Measurements from ENCODE around the gene USO1.
A peak's percentile ranks its signal among the peaks of the same experiment; 100 is the strongest.
"Not testable (repeated sequence)": the region's sequence is repeated elsewhere in the genome, so short reads cannot be mapped to it uniquely, and the experiment has no call there.

Gene USO1

DNA sequence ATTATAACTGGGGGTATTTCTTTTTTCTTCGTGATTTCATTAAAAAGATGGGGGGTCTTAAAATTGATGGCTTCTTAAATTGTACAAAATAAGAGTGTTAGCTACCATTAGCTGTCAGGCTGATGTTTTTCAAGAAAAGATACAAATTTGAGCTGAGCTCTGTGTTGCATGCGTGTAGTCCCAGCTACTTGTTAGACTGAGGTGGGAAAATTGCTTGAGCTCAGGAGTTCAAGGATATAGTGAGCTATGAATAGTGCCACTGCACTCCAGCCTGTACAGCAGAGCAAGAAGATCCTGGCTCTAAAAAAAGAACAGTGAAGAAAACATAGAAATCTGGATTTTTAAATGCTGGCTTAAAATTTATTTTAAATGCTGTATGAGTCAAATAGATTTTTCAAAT, 13.0 kb downstream of the USO1 start:
- in situ Hi-C loops (cut with HindIII; ENCODE audit: low pct_ligation_motif_present, low pct_unique_long_range_greater_than_20kb, low sequenced_read_pairs), result no loop called here

DNA sequence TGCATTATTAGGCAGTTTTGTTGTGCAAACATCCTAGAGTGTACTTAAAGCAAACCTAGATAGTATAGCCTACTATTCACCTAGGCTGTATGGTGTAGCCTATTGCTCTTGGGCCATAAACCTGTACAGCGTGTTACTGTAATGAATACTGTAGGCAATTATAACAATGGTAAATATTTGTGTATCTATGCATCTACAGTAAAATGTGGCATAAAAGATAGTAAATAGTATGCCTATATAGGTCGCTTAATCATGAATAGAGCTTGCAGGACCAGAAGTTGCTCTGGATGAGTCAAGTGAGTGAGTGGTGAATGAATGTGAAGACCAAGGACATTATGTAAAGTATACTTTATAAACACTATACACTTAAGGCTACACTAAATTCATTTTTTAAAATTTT, 16.6 kb downstream of the USO1 start:
- no peak for DNase-seq
- in situ Hi-C loops (cut with HindIII; ENCODE audit: low pct_ligation_motif_present, low pct_unique_long_range_greater_than_20kb, low sequenced_read_pairs), result no loop called here

More for the DNA sequence above, 13.0 kb downstream of the USO1 start:
- DNase-seq, result no peak

DNA sequence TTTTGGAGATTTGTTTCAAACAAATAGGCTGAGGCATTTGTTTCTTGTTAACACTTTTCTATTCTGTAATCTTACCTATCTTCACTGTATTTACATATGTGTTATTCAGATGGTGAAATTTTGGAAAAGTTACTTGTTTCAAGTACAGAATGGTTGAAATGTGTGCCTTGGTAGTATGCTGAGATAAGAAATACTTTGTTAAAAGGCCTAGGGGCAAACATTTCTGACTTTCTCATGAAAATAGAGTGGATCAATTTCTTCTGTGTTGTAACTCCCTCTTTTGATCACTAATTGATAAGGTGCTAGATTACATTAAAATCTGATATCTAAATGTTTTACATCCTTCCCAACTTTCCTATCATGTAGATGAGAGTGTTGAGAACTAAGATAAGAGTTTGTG, 18.1 kb downstream of the USO1 start:
- no peak for DNase-seq
- in situ Hi-C loops (cut with HindIII; ENCODE audit: low pct_ligation_motif_present, low pct_unique_long_range_greater_than_20kb, low sequenced_read_pairs), result no loop called here

DNA sequence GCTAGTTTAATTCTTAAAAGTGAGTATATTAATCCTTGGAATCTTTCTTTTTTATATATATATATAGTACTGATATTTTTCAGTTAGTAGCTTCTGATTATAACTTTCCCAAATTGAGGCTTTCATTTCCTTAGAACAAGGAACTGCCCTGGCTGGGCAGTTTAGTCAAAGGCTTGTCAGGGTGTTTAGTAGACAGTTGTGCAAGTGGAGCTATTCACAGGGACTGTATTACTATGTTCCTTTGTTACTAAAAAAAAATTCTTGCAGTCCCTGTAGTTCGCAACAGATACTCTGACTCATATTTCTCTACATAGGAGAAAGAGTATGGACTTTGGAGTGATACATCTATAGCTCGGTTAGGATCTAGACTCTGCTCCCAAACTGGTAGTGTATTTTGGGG, 20.8 kb downstream of the USO1 start:
- no peak for DNase-seq
- in situ Hi-C loops (cut with HindIII; ENCODE audit: low pct_ligation_motif_present, low pct_unique_long_range_greater_than_20kb, low sequenced_read_pairs), result no loop called here

- DNase-seq, result no peak
- in situ Hi-C loops (cut with HindIII; ENCODE audit: low pct_ligation_motif_present, low pct_unique_long_range_greater_than_20kb, low sequenced_read_pairs), result no loop called here
These were observed 21.4 kb downstream of the USO1 start for GRCh38 chr4:75745721-75746199.

DNA sequence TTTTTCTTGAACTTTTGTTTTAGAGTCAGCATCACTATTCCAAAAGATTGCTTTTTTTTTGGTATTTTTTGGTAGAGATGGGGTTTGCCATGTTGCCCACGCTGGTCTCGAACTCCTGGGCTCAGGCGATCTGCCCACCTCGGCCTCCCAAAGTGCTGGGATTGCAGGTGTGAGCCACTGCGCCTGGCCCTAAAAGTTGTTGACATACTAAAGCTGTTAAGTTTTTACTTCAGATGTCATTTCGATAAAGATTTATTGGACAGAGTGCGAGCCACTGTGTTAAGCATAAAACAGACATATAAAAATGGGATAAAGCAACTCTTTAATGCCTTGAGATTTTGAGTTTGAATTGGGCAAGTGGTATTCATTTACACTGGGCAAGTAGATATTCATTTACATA, 28.3 kb downstream of the USO1 start:
- no peak for DNase-seq
- in situ Hi-C loops (cut with HindIII; ENCODE audit: low pct_ligation_motif_present, low pct_unique_long_range_greater_than_20kb, low sequenced_read_pairs), result no loop called here

DNA sequence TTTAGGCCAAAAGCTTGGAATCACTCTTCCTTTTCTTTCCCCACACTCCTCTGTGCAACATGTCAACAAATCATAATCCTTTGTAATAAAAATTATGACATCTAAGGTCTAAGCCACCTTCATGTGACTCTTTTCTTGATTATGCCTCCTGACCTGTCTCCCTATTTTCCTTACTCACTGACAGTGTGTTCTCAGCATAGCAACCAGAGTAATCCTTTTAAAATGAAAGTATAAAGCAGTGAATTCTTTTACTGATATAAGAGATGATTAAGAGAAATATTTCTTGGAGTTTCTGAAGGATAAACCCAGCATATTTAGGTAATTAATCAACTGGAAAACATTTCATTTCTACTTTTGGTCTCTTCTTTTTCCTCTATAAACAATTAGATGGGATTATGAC, 44.7 kb downstream of the USO1 start:
- in situ Hi-C loops (cut with HindIII; ENCODE audit: low pct_ligation_motif_present, low pct_unique_long_range_greater_than_20kb, low sequenced_read_pairs), result no loop called here
- no peak for DNase-seq

GRCh38 chr4:75771607-75772006, 47.2 kb downstream of the USO1 start:
- in situ Hi-C loops (cut with HindIII; ENCODE audit: low pct_ligation_motif_present, low pct_unique_long_range_greater_than_20kb, low sequenced_read_pairs), result no loop called here
- no peak for DNase-seq

DNA sequence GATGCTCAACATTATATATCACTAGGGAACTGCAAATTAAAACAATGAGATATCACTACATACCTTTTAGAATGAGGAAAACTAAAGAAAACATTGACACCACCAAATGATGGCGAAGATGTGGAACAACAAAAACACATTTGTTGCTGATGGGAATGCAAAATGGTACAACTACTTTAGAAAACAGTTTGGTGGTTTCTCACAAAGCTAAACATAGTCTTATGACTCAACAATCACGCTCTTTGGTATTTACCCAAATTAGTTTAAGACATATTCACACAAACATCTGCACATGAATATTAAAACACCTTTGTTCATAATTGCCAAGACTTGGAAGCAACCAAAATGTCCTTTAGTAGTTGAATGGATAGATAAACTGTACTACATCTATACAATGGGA, 53.2 kb downstream of the USO1 start:
- in situ Hi-C loops (cut with HindIII; ENCODE audit: low pct_ligation_motif_present, low pct_unique_long_range_greater_than_20kb, low sequenced_read_pairs), result no loop called here
- DNase-seq, result no peak

DNA sequence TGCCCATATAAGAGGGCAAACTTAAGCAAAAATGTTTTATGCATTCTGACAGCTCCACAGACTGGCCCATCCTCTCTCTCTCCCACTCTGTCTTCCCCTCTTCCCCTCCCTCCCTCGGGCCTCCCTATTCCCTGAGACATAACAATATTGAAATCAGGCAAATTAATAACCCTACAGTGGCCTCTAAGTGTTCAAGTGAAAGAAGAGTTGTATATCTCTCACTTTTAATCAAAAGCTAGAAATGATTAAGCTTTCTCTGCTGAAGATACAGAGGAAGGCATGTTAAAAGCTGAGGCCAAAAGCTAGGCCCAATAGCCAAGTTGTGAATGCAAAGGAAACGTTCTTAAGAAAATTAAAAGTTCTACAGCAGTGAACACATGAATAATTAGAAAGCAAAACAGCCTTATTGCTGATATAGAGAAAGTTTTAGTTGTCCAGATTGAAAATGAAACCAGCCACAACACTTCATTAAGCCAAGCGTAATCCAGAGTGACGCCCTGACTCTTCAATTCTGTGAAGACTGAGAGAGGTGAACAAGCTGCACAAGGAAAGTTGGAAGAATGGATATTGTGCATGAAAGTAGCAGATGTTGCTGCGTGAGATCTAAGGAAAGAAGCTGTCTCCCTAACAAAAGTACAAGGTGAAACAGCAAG, 54.9 kb downstream of the USO1 start:
- no peak for DNase-seq
- in situ Hi-C loops (cut with HindIII; ENCODE audit: low pct_ligation_motif_present, low pct_unique_long_range_greater_than_20kb, low sequenced_read_pairs), result no loop called here

- in situ Hi-C loops (cut with HindIII; ENCODE audit: low pct_ligation_motif_present, low pct_unique_long_range_greater_than_20kb, low sequenced_read_pairs), result no loop called here
- DNase-seq, result no peak
These were observed 56.9 kb downstream of the USO1 start for GRCh38 chr4:75781305-75781704.

GRCh38 chr4:75786526-75786925, 62.1 kb downstream of the USO1 start:
- in situ Hi-C loops (cut with HindIII; ENCODE audit: low pct_ligation_motif_present, low pct_unique_long_range_greater_than_20kb, low sequenced_read_pairs), result no loop called here

GRCh38 chr4:75786938-75787337, 62.6 kb downstream of the USO1 start:
- peak; percentile 13 for DNase-seq
- in situ Hi-C loops (cut with HindIII; ENCODE audit: low pct_ligation_motif_present, low pct_unique_long_range_greater_than_20kb, low sequenced_read_pairs), result no loop called here

More at GRCh38 chr4:75786526-75786925, 62.1 kb downstream of the USO1 start:
- DNase-seq, result peak; percentile 59

DNA sequence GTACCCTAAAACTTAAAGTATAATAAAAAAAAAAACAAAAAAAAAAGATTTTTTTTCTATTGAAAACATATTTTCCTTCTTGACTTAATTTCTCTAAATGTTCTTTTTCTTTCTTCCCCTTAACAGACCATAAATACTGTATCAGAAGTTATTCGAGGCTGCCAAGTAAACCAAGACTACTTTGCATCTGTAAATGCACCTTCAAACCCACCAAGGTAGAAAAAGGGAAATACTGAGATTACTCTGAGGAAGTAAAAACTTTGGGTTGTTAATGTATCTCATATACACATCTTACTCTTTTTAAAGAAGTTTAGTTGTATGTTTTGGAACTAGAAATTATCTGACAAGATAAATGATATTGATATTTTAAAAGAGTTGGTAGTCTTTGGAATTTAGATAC, 65.6 kb downstream of the USO1 start:
- no peak for DNase-seq

DNA sequence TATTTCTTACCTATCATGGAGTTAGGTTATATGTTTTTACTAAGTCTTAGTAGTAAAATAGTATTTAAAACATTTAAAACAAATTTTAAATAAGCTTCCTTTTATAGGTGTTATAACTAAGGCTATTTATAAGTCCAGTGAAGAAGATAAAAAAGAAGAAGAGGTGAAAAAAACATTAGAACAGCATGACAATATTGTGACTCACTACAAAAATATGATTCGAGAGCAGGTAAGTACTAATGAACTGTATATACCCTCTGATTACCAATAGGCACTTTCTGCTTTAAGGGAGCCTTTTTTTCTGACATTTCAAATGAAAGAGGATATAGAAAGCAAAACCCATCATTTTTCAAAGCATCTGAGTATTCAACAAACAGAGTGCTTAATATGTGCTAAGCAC, 76.6 kb downstream of the USO1 start:
- DNase-seq, result no peak
- in situ Hi-C loops (cut with HindIII; ENCODE audit: low pct_ligation_motif_present, low pct_unique_long_range_greater_than_20kb, low sequenced_read_pairs), result no loop called here

More for the DNA sequence above, 65.6 kb downstream of the USO1 start:
- in situ Hi-C loops (cut with HindIII; ENCODE audit: low pct_ligation_motif_present, low pct_unique_long_range_greater_than_20kb, low sequenced_read_pairs), result no loop called here

DNA sequence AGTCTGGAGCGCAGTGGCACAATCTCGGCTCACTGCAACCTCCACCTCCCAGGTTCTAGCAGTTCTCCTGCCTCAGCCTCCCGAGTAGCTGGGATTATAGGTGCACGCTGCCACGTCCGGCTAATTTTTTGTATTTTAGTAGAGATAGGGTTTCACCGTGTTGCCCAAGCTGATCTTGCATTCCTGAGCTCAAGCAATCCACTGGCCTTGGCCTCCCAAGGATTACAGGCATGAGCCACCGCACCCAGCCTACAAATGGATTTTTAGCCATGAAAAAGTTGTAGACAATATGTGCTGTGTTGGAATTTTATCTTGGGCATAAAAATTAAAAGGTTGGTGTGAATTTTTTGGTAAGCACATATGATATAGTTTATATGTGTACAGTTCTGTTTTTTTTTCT, 81.7 kb downstream of the USO1 start:
- DNase-seq; in situ Hi-C loops (cut with HindIII; ENCODE audit: low pct_ligation_motif_present, low pct_unique_long_range_greater_than_20kb, low sequenced_read_pairs): not testable (repeated sequence)

DNA sequence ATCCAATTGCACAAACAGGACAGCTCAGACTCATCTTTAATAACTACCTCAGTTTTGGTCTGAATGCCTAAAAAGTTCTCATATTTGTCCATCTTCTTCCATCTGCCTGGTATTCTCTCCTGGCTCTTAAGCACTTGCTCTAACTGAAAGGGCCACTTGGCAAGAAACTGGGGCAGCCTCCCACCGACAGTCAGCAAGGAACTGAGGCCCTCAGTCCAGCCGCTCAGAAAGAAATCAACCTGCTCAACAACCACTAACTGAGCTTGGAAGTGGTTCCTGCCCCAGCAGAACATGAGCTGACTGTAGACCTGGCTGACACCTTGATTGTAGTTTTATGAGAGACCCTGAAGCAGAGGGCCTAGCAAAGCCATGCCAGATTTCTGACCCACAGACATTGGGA, 93.5 kb downstream of the USO1 start:
- in situ Hi-C loops (cut with HindIII; ENCODE audit: low pct_ligation_motif_present, low pct_unique_long_range_greater_than_20kb, low sequenced_read_pairs), result no loop called here
- no peak for DNase-seq

GRCh38 chr4:75819121-75819520, 94.7 kb downstream of the USO1 start:
- DNase-seq, result no peak
- in situ Hi-C loops (cut with HindIII; ENCODE audit: low pct_ligation_motif_present, low pct_unique_long_range_greater_than_20kb, low sequenced_read_pairs), result no loop called here

GRCh38 chr4:75820197-75820596, 95.8 kb downstream of the USO1 start:
- in situ Hi-C loops (cut with HindIII; ENCODE audit: low pct_ligation_motif_present, low pct_unique_long_range_greater_than_20kb, low sequenced_read_pairs), result no loop called here
- no peak for DNase-seq

DNA sequence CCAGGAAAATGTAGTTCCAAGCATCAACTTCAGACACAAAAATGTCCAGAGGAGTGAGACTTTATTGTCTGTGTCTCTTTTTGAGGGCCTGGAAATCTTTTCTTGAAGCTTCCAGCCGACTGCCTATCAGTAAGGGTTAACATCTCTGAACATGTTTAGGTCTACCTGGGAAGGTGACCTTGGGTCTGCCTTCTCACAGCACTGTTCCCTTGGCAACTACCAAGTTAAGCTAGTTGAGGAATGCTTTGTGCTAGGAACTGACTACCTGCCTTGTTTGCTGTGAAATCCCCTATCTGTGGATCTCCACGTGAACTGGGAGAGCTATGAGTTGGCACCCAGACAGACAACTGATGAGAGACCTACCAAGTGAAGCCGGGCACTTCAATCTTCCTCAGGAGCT, 96.3 kb downstream of the USO1 start:
- in situ Hi-C loops (cut with HindIII; ENCODE audit: low pct_ligation_motif_present, low pct_unique_long_range_greater_than_20kb, low sequenced_read_pairs), result no loop called here
- no peak for DNase-seq

DNA sequence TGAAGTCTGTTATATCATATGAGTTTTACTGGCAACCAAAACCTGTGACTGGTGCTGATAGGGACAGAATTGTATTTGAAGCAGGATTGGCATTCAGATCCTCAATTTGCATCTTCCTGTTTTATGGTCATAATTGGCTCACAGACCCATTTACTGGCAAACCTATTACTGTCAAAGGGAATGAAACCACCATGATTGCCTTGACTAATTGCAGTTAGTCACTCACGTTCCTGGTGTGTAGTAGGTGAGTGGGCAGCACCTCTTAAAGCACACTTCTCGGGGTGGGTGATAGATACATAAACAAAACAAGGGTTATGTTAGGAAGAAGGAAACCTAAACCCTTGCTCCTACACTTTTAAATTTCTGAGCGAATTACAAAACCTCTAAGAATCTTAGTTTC, 96.8 kb downstream of the USO1 start:
- DNase-seq, result no peak
- in situ Hi-C loops (cut with HindIII; ENCODE audit: low pct_ligation_motif_present, low pct_unique_long_range_greater_than_20kb, low sequenced_read_pairs), result no loop called here

All from ACHN (cell line).